ENCODE data around the gene MTR. TPM values are rescaled to one million over a fixed set of nuclear protein-coding genes. Genes with fewer than 3 reads are reported as not detected.

Gene MTR
- total RNA-seq, 1 donor from 2014 or later = 48.9 TPM

DNA sequence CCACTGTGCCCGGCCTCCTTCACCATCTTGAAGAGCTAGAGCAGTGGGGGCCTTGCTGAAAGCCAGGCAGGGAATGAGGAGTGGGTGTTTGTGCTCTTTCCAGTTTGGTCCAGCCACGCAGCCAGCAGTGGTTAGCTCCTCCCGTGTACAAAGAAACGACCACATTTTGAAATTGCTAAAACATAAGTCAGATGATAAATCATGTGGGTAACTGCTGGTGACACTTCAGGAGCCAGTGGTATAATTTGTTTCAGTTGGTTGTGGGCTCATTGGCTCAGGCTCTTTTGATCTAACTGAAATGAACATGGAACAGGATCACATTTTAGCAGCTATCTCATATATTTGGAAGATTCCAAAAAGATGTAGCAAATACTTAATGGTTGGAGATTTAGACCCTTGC lies 87.6 kb downstream of the MTR start:
- DNase-seq (ENCODE audit: low spot score) = no peak
- H3K36me3 Mint-ChIP-seq (ENCODE audit: low read depth) = peaks cover 16% of the 10 kb centered on the region
- no peaks in the 10 kb centered on the region for H3K27me3 Mint-ChIP-seq (ENCODE audit: insufficient read depth)
- no peak overlapping the region for H3K4me3 Mint-ChIP-seq
- H3K4me1 Mint-ChIP-seq (ENCODE audit: low read depth) = no peaks in the 10 kb centered on the region
- H3K9me3 Mint-ChIP-seq = no peaks in the 10 kb centered on the region
- no peak overlapping the region for H3K27ac Mint-ChIP-seq
- intact Hi-C loops (cut with micrococcal nuclease) = no loop called here

DNA sequence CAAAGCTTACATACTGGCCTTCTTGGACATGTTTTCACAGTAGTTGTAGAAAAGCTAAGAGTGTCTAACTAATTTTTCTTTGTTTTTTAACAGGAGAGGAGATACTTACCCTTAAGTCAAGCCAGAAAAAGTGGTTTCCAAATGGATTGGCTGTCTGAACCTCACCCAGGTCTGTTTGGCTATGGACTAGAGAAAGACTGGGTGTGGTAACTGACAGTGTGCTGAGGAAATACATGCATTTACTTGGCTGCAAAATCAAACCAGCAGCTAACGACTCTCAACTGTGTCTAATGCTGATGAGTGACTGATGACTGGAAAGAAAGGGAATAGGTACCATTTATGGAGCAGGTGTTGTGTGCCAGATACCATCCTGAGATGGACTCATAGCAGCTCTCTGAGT lies 91.1 kb downstream of the MTR start:
- H3K4me3 Mint-ChIP-seq = no peak overlapping the region

DNA sequence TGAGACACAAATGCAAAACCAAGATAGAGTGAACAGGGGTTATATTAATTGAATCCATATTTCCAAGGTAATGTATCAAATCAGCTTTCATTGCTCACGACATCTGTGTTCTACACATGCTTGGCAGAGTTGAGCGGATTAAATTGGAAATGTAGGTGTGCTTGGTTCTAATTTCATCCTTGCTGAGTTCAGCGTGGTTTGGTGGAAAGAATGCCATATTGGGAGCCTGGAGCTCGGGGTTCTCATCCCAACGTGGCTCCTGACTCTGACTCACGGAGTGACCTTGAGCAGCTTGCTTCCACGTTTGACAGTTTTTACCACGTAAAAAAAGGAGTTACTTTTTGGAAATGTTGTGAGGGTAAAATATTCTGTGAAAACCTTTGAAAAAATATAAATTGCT lies 92.0 kb downstream of the MTR start:
- intact Hi-C loops (cut with micrococcal nuclease) = no loop called here
- Mint-ChIP-seq H3K27ac (no peak overlapping the region), H3K27me3 (ENCODE audit: insufficient read depth) (no peaks in the 10 kb centered on the region), H3K9me3 (no peaks in the 10 kb centered on the region), H3K4me3 (no peak overlapping the region), H3K4me1 (ENCODE audit: low read depth) (no peaks in the 10 kb centered on the region), H3K36me3 (ENCODE audit: low read depth) (peaks cover 28% of the 10 kb centered on the region)
- no peak for DNase-seq (ENCODE audit: low spot score)

More for the DNA sequence above, 91.1 kb downstream of the MTR start:
- intact Hi-C loops (cut with micrococcal nuclease) = no loop called here
- Mint-ChIP-seq H3K27me3 (ENCODE audit: insufficient read depth) (no peaks in the 10 kb centered on the region), H3K4me1 (ENCODE audit: low read depth) (no peaks in the 10 kb centered on the region), H3K27ac (no peak overlapping the region), H3K9me3 (no peaks in the 10 kb centered on the region), H3K36me3 (ENCODE audit: low read depth) (peaks cover 25% of the 10 kb centered on the region)
- no peak for DNase-seq (ENCODE audit: low spot score)

DNA sequence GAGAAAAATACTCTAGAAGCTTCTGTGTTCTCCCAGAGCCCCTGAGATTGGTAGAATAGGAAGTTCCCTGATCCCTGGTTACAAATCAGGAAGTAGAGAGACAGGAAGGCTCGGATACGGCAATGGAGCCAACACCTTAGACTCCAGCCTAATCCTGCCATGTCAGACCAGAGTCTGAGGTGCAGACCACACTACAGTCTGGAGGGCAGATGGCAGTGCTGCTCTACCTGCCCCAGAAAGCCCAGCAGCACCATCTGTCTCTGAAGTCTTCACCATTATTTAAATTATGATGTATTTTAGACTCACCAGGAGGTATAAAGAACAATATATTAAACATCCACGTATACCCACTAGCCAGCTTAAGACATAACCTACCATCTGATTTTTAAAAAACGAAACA lies 93.0 kb downstream of the MTR start:
- H3K27ac Mint-ChIP-seq = no peak overlapping the region
- H3K9me3 Mint-ChIP-seq = no peaks in the 10 kb centered on the region
- intact Hi-C loops (cut with micrococcal nuclease) = no loop called here
- H3K36me3 Mint-ChIP-seq (ENCODE audit: low read depth) = peaks cover 32% of the 10 kb centered on the region
- H3K4me1 Mint-ChIP-seq (ENCODE audit: low read depth) = no peaks in the 10 kb centered on the region
- no peaks in the 10 kb centered on the region for H3K27me3 Mint-ChIP-seq (ENCODE audit: insufficient read depth)
- no peak overlapping the region for H3K4me3 Mint-ChIP-seq
- no peak for DNase-seq (ENCODE audit: low spot score)

- Mint-ChIP-seq H3K36me3 (ENCODE audit: low read depth) (peaks cover 36% of the 10 kb centered on the region), H3K4me1 (ENCODE audit: low read depth) (no peaks in the 10 kb centered on the region), H3K27me3 (ENCODE audit: insufficient read depth) (no peaks in the 10 kb centered on the region), H3K9me3 (no peaks in the 10 kb centered on the region), H3K27ac (no peak overlapping the region), H3K4me3 (no peak overlapping the region)
- no peak for DNase-seq (ENCODE audit: low spot score)
- intact Hi-C loops (cut with micrococcal nuclease) = no loop called here
Observed at GRCh38 chr1:236888903-236889302, 93.8 kb downstream of the MTR start.

DNA sequence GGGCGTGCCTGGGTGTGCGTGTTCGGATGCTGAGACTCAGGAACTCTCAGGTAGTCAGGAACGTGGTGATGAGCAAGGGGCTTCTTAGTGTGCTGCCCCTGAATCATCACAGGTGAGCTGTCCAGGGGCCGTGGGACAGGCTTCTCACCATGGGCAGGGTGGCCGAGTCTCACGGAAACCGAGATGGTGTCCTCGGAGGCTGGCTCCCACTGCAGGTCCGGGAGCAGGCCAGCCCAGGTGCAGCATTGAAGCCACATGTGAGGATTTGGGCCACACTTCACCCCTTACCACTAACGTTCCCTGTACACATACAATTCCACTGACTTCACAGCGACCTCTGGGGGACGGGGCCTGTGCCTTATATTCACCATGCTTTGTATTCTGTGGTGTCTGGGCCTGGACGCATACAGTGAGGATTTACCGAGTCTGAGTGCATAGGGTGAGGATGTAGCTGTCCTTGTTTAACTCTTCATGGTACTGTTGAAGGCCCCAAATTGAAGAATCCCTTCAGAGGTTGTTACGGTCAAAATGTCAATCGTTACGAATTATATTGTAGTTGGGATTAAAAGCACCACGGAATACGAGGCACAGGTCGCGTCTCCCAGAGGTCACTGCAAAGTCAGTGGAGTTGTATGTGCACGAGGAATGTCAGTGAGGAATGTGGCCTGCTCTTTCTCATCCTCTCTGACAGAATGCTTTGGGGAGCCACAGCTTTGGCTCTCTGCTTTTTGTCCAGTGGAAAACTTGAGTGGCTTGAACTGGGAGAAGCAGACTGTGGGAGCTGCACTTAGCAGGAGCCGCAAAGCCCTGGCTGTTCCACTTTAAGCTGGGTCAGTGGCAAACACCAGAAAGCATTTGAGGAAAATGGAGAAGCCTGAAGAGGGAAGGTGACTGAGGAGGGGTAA lies 95.3 kb downstream of the MTR start:
- no peak for DNase-seq (ENCODE audit: low spot score)
- Mint-ChIP-seq H3K27me3 (ENCODE audit: insufficient read depth) (no peaks in the 10 kb centered on the region), H3K9me3 (no peaks in the 10 kb centered on the region), H3K4me1 (ENCODE audit: low read depth) (no peaks in the 10 kb centered on the region), H3K36me3 (ENCODE audit: low read depth) (peaks cover 36% of the 10 kb centered on the region), H3K27ac (no peak overlapping the region), H3K4me3 (no peak overlapping the region)
- intact Hi-C loops (cut with micrococcal nuclease) = no loop called here

DNA sequence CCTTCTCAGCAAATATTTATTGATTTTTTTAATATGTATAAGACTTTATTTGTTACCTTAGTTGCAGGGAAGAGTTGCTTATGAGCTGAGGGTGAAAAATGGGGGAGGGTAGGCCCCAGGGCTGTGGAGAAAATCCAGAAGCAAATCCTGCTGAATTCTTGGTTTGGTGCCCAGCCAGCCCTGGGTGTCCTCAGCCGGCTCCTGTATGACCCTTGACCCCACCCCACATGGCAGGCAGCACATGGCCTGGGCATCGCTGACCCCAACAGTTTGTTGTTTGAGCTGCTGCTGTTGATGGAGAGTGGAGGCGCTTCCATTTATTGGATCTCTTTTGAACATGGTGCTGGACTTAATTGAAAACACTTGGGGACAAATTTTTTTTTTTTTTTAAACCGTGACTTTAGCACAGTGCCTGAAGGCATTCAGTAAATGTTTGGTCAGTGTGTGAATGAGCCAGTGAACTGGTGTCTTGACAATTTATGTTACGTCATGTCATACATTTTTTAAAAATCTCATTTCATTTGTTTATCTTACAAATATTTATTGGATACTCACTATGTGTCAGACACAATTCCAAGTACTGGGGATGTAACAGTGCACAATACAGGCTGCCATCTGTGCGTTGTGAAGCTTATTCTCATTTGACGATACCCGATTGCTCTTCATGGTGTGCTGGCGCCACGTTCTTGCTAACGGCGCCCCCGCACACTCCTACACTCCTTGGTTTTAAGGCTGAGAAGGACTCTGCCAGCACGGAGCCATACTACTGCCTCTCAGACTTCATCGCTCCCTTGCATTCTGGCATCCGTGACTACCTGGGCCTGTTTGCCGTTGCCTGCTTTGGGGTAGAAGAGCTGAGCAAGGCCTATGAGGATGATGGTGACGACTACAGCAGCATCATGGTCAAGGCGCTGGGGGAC lies 98.8 kb downstream of the MTR start:
- DNase-seq (ENCODE audit: low spot score) = no peak
- peaks cover 41% of the 10 kb centered on the region for H3K36me3 Mint-ChIP-seq (ENCODE audit: low read depth)
- no peak overlapping the region for H3K4me3 Mint-ChIP-seq

GRCh38 chr1:236895665-236896387 lies 100.7 kb downstream of the MTR start:
- no peak for DNase-seq (ENCODE audit: low spot score)
- Mint-ChIP-seq H3K27ac (no peak overlapping the region), H3K9me3 (no peaks in the 10 kb centered on the region), H3K27me3 (ENCODE audit: insufficient read depth) (no peaks in the 10 kb centered on the region), H3K4me3 (no peak overlapping the region), H3K4me1 (ENCODE audit: low read depth) (no peaks in the 10 kb centered on the region), H3K36me3 (ENCODE audit: low read depth) (peaks cover 43% of the 10 kb centered on the region)
- intact Hi-C loops (cut with micrococcal nuclease) = no loop called here

More for the DNA sequence above, 98.8 kb downstream of the MTR start:
- Mint-ChIP-seq H3K9me3 (no peaks in the 10 kb centered on the region), H3K27ac (no peak overlapping the region), H3K27me3 (ENCODE audit: insufficient read depth) (no peaks in the 10 kb centered on the region), H3K4me1 (ENCODE audit: low read depth) (no peaks in the 10 kb centered on the region)
- intact Hi-C loops (cut with micrococcal nuclease) = no loop called here

DNA sequence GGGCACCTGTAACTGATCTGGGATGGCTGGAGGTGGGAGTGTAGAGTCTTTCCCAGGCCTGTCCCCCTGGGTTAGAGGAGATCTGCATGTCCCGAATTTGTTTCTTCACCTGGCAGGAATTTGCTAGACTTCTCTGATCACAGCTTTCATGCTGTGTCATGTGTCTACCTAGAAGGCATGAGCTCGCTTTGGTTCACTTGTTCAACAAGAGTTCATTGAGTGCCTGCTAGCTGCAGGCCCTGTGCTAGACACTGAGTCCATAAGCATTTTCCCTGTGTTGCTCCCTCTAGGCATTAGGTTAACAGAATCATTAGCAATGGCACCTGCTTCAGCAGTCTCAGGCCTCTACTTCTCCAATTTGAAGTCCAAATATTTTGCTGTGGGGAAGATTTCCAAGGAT lies 101.6 kb downstream of the MTR start:
- H3K27me3 Mint-ChIP-seq (ENCODE audit: insufficient read depth) = no peaks in the 10 kb centered on the region
- no peak for DNase-seq (ENCODE audit: low spot score)
- peaks cover 42% of the 10 kb centered on the region for H3K36me3 Mint-ChIP-seq (ENCODE audit: low read depth)
- intact Hi-C loops (cut with micrococcal nuclease) = no loop called here
- H3K9me3 Mint-ChIP-seq = no peaks in the 10 kb centered on the region
- no peak overlapping the region for H3K4me3 Mint-ChIP-seq
- no peak overlapping the region for H3K27ac Mint-ChIP-seq
- no peaks in the 10 kb centered on the region for H3K4me1 Mint-ChIP-seq (ENCODE audit: low read depth)

GRCh38 chr1:236904892-236905741 lies 110.0 kb downstream of the MTR start:
- intact Hi-C loops (cut with micrococcal nuclease) = no loop called here
- Mint-ChIP-seq H3K4me1 (ENCODE audit: low read depth) (no peaks in the 10 kb centered on the region), H3K27ac (no peak overlapping the region), H3K9me3 (peaks cover 4% of the 10 kb centered on the region), H3K27me3 (ENCODE audit: insufficient read depth) (peaks cover 2% of the 10 kb centered on the region), H3K4me3 (no peak overlapping the region), H3K36me3 (ENCODE audit: low read depth) (peaks cover 14% of the 10 kb centered on the region)
- DNase-seq (ENCODE audit: low spot score) = no peak

DNA sequence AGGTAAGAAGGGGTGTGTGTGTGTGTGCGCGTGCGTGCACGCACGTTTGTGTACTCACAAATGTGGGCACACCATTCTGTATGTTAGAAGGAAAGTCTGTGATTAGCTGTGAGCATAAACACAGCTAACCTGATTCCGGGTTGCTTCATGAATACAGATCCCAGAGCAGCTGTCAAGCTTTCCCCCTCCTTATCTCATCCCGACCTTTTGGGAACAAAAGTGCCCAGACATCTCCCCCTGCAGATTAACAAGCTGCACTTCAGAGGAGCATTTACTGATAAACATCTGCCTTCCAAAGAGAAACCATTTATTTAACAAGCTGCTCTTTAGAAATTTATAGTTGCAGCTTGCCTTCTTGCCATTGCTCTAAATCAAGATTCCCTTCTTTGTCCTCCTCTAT lies 112.1 kb downstream of the MTR start:
- no peaks in the 10 kb centered on the region for H3K4me1 Mint-ChIP-seq (ENCODE audit: low read depth)
- H3K27ac Mint-ChIP-seq = no peak overlapping the region
- no peak overlapping the region for H3K4me3 Mint-ChIP-seq
- H3K9me3 Mint-ChIP-seq = peaks cover 4% of the 10 kb centered on the region
- no peak for DNase-seq (ENCODE audit: low spot score)
- H3K36me3 Mint-ChIP-seq (ENCODE audit: low read depth) = peaks cover 2% of the 10 kb centered on the region
- intact Hi-C loops (cut with micrococcal nuclease) = no loop called here
- peaks cover 2% of the 10 kb centered on the region for H3K27me3 Mint-ChIP-seq (ENCODE audit: insufficient read depth)

- Mint-ChIP-seq H3K27ac (no peak overlapping the region), H3K9me3 (peaks cover 4% of the 10 kb centered on the region), H3K4me3 (no peak overlapping the region), H3K36me3 (ENCODE audit: low read depth) (no peaks in the 10 kb centered on the region), H3K4me1 (ENCODE audit: low read depth) (no peaks in the 10 kb centered on the region), H3K27me3 (ENCODE audit: insufficient read depth) (peaks cover 2% of the 10 kb centered on the region)
- DNase-seq (ENCODE audit: low spot score) = no peak
- intact Hi-C loops (cut with micrococcal nuclease) = no loop called here
Observed at GRCh38 chr1:236908669-236909068, 113.6 kb downstream of the MTR start.

Measured in activated T-helper 1 cell treated with anti-CD3 and anti-CD28 coated beads, Interleukin-12 subunit alpha, Interleukin-12 subunit beta, Interleukin-2, Interleukin-4 antibody, amounts not matched to agents 30 ng/mL and 10 ng/mL and 1 ng/mL, durations not matched to agents 14 hours and 24 hours and 36 hours (primary cell).